ENCODE measurements around the gene ANKRD29.

- no peak for TF ChIP-seq SP7 (tag by site-specific recombination; IDR thresholded peaks at IDR 0.05)
- no peak for TF ChIP-seq KLF9 (tag by site-specific recombination; IDR thresholded peaks at IDR 0.05; ENCODE audit: low read depth)
Observed at GRCh38 chr18:23711426-23711825, 48.7 kb upstream of the ANKRD29 start.

Measured in HEK293 (cell line).